HG02623 (cell line): ENCODE results near the gene ADAM23.

Experiments used
- ATAC-seq: cut with Tn5 transposase; IDR thresholded peaks from one replicate; pipeline ENCODE4 v1.9.1; 2021; ENCODE audit warnings: moderate library complexity; ENCODE audit not compliant: unreplicated experiment

ADAM23 gene

DNA sequence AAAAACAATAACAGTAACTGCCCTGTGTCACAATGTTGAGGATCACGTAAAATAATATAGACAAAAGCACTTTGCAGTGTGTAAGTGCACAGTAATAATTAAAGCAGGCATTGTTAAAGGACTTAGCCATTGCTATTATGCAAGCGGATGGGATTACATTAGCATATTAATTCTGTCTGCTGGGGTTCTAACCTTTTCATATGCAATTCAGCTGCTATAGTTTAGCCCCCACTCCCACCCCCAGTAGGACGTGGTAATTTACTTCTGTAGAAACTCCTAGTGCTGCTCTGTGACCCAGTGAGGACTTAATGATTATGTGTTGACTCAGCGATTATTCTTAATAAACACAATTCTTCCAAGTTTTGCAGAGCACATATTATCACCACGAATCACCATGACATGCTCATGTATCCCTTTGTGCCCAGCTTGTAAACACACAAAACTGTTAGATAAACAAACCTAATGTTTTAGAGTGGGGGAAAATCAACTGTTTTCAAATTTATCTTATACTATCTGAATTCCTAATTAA, 5.1 kb upstream of the ADAM23 start:
- no peak for ATAC-seq

DNA sequence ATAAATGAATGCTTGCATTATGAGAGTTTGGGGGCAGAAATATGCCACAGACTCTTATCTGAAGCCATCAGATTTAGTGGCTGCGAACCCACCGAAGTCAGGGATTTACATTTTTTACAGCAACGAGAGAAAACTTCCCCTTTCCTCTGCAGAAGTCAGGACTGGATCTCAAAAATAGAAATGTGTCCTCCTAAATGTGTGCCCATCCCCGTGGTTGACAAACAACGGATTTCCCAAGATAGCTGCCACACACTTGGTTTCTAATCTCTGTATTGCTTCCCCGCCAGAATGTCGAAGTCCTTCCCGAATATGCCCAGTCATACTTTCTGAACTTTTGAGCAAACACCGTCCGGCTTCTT, 879 bp upstream of the ADAM23 start:
- no peak for ATAC-seq

DNA sequence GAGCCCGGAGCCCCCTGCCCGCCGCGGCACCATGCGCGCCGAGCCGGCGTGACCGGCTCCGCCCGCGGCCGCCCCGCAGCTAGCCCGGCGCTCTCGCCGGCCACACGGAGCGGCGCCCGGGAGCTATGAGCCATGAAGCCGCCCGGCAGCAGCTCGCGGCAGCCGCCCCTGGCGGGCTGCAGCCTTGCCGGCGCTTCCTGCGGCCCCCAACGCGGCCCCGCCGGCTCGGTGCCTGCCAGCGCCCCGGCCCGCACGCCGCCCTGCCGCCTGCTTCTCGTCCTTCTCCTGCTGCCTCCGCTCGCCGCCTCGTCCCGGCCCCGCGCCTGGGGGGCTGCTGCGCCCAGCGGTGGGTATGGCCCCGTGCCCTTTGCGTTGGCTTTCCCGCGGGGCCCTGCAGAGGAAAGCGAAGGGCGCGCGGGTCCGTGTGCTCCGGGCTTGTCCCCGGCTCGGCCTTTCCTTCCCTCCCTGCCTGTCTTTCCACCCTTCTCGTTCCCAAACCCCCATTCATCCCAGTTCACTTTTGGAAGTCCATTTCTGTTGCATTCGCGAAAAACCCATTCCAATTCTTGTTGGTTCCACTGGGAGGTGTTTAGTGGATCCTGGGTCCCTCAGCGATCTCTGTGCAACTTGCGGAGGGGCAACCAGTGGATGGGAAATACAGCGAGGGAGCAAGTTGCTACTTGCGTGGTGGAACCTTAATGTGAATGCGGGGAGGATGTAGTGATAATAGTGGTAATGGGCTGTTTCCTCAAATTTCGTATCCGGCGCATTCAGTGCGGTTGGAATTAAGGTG, 599 bp downstream of the ADAM23 start:
- peak; percentile 52 for ATAC-seq

DNA sequence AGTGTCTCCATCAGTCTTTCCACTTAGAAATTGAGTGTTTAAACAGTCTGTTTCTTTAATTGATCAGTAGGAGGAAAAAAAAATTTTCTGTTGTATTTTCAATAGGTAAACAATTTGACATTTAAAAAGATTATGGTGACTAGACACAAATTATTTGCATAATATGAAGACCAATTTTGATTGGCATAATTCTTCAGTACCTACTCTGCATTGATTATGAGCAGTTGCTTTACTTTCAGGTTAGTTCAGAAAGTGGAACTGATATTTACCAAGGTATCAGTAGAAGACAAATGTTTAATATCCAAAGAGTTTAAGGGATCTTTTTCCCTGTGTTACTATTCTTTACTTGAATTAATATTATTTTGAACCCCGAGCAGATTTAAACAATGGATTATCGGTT, 2.6 kb downstream of the ADAM23 start:
- ATAC-seq: no peak

DNA sequence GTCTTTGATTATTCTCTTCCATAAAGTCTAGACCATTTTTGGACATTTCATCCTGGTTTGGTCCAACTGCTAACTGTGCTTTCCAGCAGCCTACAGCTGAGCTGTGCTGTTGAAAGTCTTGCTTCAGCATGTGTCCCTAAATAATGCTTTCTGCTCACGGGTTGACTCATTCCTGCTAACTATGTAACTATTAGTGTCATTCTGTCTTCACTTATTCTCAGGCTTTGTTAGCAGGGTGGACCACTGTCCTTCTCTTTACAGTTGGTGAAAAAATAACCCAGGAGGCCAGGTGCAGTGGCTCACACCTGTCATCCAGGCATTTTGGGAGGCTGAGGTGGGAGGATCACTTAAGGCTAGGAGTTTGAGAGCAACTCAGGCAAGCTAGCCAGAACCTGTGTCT, 8.9 kb downstream of the ADAM23 start:
- peak; percentile 47 for ATAC-seq

DNA sequence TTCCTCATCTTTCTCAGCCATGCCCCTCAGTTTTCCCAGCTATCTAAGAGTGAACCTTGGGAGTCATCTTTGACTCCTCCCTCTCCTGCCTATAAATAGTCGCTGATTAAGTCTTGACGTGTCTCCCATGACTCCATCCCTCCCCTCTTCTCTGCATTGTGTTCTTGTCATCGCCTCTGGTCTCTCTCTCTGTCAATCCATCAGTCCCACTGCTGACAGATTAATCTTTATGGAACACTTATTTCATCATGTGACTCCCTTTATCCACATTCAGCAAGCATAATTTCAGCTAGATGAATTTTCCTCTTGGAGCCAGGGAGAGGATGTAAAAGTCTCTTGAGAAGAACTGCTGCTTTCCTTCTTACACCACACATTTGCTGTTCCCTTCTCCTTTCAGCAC, 9.4 kb downstream of the ADAM23 start:
- ATAC-seq: no peak

DNA sequence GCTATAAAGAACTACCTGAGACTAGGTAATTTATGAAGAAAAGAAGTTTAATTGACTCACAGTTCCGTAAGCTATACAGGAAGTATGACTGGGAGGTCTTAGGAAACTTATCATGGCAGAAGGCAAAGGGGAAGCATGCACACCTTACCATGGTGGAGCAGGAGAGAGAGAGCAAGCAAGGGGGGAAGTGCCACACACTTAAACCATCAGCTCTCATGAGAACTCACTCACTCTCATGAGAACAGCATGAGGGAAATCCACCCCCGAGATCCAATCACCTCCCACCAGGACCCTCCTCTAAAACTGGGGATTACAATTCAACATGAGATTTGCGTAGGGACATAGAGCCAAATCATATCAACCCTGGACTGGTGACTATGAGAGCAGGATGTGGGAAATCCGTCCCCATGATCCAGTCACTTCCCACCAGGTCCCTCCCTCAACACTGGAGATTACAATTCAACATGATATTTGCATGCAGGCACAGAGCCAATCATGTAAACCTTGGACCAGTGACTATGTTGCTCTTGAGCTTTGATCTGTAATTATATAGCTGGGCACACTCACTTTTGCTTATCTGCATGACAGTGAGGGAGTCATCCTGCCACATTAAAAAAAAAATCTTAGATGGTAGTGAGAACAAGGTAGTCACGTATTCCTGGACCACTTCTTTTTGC, 12.9 kb downstream of the ADAM23 start:
- no peak for ATAC-seq

DNA sequence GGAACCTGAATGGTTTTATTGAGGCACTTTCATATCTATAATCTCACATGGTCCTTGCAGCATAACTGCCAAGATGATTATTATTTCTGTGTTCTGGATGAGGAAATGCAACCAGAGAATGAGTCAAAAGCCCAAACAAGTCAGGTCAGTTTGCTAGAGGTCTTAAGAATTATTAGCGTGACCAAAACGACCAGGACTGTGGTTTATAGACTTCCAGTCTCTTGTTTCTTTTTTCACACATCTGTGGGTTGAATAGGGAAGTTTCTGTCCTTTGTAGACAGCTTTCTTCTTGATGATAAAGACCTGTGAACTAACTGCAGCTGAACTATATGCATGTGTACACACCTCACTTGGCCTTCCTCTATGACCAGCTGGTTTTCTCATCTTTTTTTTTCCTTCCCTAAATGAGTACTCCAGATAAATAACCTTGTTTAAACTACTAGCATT, 13.9 kb downstream of the ADAM23 start:
- peak; percentile 88 for ATAC-seq

DNA sequence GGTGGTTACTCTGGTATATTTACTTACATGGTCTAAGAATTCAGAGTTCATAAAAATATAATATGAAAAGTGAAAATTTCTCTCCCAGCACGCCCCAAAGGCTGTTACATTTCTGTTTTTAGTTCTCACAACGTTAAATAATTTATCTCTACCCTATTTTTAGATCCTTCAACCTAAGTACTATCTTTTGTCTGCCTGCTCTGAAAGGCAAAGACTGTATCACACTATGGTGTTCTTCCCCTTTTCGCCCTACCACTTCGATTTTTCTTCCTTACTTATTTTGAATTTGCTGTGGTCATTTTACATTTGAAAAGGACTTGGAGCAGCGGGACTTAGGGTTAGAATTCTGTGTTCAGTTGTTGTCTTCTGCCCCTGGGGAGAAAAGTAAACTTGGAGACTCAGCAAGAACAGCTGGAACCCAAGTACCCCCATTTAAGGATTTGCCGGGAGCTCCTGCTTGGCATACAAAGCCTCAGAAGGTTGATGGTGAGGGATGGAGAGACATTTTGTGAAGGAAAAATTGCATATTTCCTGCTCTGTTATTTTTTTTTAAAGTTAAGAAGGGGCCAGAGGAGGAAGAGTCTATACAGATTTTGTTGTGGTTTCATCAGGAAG, 19.0 kb downstream of the ADAM23 start:
- ATAC-seq: no peak

DNA sequence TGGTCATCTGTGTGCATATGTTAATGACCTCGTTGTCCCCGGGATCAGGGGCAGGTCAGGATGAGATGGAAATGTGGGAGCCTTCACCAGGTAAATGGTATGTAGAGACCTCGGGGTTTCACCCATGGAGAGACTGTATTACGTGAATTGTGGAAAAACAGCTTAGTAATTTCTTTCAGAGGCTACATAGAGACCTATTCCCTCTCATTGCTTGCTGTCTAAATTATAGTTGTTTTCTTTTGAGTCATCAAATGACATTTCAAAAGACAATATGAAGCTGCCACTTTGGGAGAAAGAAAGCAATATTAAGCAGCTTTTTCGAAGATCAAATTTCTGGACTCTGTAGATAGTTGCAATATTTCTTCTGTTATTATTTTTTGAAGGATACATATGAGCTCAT, 20.4 kb downstream of the ADAM23 start:
- no peak for ATAC-seq

DNA sequence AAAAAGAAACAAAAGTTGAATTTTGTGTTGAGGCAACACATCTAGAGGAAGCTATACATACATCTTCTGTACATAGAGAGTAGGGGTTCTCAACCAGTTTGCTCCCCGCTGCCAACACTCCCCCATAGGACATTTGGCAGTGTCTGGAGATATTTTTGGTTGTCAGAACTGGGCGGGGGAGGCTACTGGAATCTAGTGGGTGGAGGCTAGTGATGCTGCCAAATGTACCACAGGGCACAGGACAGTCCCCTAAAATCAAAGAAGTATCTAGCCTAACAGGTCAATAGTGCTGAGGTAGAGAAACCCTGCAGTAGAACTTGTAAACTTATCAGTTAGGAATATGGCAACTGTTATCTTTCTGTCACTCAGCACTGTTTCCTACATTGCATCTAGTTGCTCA, 21.3 kb downstream of the ADAM23 start:
- no peak for ATAC-seq

DNA sequence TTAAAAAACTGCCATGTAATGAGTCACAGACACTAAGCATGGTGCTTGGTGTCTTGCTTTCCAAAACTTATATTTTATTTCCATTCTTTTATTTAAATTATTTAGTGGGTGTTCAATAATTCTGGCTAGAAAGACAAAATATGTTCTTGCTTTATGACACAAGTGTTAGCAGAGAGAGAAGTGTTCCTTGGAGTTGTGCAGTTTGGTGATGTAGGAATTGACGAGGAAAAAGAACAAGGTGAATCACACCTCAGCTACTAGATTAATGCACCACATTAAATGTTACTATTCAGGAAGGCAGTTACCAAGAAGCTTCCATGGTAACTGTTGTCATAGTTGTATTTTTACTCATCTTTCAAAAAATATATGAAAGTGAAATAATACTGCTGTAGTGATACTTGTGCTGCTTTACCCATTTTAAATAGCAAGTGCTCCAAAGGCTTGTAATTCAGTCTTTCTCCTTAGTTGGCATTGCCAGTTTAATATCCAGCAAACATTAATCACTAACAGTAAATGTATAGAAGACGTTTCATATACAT, 28.3 kb downstream of the ADAM23 start:
- ATAC-seq: no peak

DNA sequence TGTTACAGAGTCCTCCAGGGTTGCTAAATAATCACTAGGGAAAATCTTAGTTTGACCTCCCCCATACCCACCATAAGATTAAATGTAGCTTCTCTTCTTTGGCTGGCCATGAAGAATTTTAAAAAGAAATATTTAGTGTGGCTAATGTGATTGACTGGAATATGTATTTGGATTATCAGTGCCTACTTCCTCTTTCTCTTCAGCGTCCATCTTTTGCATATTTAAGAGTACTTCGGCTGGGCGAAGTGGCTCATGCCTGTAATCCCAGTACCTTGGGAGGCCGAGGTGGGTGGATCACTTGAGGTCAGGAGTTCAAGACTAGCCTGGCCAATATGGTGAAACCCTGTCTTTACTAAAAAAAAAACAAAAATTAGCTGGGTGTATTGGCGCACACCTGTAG, 28.8 kb downstream of the ADAM23 start:
- ATAC-seq: no peak

DNA sequence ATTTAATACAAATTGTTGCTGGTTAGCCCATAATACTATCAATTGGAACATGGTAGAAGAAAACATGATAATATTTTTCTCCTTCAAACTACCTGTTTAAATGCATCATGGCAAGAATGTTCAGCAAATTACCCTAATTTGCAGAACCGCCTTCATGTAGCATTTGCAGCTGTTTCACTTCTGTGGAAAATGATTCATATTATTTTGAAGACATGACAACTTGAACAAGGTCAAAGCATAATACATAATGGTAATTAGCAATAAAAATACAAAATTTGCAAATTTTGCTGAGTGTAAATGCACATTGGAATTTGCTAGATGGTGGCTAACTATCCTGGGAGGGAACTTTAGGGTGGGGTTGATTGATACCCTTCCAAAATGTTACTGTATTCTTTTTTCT, 30.8 kb downstream of the ADAM23 start:
- no peak for ATAC-seq

DNA sequence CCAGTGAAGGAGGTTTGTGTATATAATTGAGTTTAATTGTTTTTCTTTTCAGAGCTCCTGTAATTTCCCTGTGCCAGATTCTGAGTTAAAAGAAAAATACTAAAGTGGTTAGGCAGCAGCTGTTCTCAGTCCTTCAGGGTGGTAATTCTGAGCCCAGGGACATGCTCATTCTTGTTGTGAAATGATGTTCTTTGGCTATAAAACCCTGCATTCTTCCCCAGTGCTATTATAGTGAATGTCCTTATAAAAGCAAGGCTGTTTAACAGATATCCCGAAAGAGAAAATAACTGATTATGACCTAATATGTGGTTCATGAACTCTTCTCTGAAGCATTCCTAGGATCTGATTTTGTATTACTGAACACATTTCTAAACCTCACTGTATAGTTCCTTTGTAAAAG, 34.0 kb downstream of the ADAM23 start:
- no peak for ATAC-seq

DNA sequence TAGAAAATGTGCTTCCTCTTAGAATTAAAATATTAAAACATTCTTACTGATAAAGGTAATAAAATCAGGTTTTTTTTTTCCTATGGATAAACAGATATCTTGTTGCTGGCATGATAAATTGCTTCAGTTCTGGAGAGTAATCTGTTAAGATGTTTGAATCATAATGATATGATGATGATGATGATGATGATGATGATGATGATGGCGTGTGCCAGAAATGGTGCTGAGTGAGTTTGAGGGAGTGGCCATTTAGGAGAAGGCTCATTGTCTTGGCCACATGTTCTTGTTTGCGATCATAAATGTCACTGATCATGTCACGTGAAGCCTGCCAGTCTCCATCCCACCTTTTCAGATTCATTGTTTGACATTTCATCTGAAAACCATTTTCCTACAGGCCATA, 35.0 kb downstream of the ADAM23 start:
- no peak for ATAC-seq

DNA sequence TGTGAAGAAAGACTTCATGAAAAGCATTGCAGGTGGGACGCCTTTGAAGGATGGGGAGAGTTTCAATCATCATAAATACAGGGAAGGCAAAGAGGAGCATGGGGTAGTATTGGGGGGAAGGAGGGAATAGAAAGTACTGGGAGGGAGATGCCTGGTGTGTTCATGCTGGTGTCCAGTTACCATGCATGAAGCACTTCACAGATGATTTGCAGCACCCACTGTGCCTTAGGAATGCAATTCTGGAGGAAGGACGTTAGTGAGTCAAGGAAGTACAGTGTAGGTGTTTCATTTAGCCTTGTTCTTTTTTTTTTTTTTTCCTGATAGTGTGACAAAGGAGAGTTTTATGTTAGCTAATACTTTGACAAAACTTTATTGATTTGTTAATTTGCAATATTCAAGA, 36.8 kb downstream of the ADAM23 start:
- no peak for ATAC-seq

DNA sequence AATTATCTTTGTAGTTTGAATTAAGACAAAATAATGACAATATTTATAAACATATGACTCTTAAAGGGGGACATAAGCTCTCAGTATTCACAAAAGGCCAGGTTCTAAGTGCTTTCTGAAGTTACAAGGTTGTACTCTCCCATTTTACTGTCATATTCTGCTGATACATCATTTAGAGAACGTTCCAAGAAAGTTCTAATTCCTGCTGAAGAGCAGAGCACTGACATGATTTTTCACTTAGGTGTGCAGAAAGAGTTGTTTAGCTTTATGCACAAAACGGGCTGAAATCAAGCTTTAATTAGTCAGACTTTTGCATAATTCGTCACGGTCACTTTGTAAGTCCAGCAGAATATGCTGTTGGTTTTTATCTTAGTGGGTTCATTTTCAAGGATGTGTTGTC, 37.3 kb downstream of the ADAM23 start:
- ATAC-seq: no peak

DNA sequence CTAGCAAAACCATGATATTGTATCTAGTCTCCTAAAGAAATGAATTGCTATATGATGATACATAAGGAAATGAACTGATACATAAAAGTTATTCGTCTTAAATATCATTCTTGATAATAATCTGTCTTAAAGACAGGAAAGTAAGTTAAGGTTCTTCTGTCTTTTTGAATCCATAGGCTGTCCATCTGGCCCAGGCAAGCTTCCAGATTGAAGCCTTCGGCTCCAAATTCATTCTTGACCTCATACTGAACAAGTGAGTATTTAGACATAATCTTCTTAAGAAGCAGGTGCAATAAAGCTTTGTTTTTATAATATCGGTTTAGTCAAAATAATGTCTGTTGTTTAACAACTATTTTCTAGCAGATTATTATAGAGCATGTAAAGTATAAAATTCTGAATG, 37.7 kb downstream of the ADAM23 start:
- ATAC-seq: no peak

DNA sequence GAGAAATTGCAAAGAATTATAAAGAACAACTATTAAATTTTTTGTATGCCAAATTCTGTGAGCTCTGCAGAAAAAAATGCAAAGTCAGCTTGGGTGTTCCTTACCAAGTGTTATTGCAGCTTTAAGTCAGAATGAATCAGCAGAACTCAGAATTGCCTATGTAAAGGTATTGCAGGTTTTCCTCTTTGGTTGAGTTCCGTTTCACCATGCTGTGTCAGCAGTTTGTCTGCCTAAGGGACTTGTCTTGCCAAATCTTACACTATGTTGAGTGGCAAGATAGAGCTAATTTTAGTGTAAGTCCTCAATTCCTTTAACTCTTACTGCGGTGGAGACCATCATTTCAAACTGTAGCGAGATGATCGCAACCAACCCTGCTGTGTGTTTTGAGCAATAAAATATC, 38.8 kb downstream of the ADAM23 start:
- ATAC-seq: no peak

DNA sequence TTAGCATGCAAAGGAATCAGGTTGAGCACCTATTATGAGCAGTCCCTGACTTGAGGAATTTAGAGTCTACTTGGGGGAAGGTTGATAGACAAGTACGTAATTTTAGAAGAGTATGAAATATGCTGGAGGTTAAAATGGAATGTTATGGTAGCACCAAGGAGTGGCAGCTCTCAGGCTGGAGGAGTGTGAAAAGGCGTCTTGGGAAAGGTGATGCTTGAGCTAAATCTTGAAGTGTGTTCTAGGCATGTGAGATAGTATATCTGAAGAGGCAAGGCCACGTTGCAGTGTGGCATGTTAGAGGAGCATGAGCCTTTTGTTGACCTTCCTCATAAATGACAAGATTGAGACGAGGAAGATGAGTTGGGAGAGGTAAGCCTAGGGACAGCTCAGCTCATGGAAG, 39.3 kb downstream of the ADAM23 start:
- no peak for ATAC-seq

DNA sequence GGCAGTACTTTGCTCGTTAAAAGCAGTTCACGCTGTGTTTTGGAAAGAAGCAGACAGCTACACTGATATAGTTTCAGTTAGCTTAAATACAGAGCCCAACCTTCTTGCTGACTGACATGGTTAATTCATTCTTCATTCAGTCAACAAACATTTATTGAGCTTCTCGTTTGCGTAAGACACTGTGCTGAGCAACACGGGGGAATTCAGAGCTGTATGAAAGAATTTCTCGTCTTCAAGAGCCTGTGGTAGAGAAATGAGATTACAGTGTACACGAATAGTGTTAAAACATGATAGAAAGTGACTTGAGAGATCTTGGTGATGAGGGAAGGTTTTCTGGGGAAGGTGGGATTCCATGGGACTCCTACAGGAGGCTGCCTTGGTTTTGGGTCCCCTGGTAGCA, 44.7 kb downstream of the ADAM23 start:
- no peak for ATAC-seq
